ENCODE measurements around the gene NDUFAF7. TPM values are rescaled to one million over a fixed set of nuclear protein-coding genes. Genes with fewer than 3 reads are reported as not detected.

NDUFAF7 gene
- total and polyA plus RNA-seq, 9 of the 15 experiments (the other 6 are each of a cell fraction or from before 2014, with no cell fraction given): 14.9 to 41.6 (median 23.9) TPM

- TF ChIP-seq ZNF592 (IDR thresholded peaks at IDR 0.05) (peak; percentile 70), DMBX1 (CRISPR knock-in tag; IDR thresholded peaks at IDR 0.05; ENCODE audit: borderline replicate concordance) (peak; percentile 62; the same call in 1 of the 2 replicates), SLC30A9 (CRISPR knock-in tag; IDR thresholded peaks at IDR 0.05) (no peak), ZNF217 (CRISPR knock-in tag; IDR thresholded peaks at IDR 0.05) (no peak), KDM2B (CRISPR knock-in tag; IDR thresholded peaks at IDR 0.05) (no peak), XRCC5 (IDR thresholded peaks at IDR 0.05; ENCODE audit: low read depth, low read length) (0 out of 2 replicates have a peak, but pooled peaks have one; percentile 1), ZSCAN29 (IDR thresholded peaks at IDR 0.05) (0 out of 2 replicates have a peak, but pooled peaks have one; percentile 33), RBFOX2 (IDR thresholded peaks at IDR 0.05; ENCODE audit: low read depth, low read length) (peak; percentile 93), ZNF232 (CRISPR knock-in tag; IDR thresholded peaks at IDR 0.05) (peak; percentile 80; the same call in 1 of the 2 replicates), SAFB (IDR thresholded peaks at IDR 0.05; ENCODE audit: borderline replicate concordance, low read depth, low read length) (0 out of 2 replicates have a peak, but pooled peaks have one; percentile 49), E2F5 (CRISPR knock-in tag; IDR thresholded peaks at IDR 0.05) (peak; percentile 46; the same call in 1 of the 2 replicates), NR2C1 (IDR thresholded peaks at IDR 0.05) (peak; percentile 96), NR2C1 (tag; IDR thresholded peaks at IDR 0.05) (peak; percentile 96), SMARCE1 (IDR thresholded peaks at IDR 0.05) (no peak), DACH1 (IDR thresholded peaks at IDR 0.05; ENCODE audit: partially characterized antibody) (peak; percentile 42)
- TF ChIP-seq, protein P1, sequence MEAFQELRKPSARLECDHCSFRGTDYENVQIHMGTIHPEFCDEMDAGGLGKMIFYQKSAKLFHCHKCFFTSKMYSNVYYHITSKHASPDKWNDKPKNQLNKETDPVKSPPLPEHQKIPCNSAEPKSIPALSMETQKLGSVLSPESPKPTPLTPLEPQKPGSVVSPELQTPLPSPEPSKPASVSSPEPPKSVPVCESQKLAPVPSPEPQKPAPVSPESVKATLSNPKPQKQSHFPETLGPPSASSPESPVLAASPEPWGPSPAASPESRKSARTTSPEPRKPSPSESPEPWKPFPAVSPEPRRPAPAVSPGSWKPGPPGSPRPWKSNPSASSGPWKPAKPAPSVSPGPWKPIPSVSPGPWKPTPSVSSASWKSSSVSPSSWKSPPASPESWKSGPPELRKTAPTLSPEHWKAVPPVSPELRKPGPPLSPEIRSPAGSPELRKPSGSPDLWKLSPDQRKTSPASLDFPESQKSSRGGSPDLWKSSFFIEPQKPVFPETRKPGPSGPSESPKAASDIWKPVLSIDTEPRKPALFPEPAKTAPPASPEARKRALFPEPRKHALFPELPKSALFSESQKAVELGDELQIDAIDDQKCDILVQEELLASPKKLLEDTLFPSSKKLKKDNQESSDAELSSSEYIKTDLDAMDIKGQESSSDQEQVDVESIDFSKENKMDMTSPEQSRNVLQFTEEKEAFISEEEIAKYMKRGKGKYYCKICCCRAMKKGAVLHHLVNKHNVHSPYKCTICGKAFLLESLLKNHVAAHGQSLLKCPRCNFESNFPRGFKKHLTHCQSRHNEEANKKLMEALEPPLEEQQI (IDR thresholded peaks at IDR 0.05): peak; percentile 84; the same call in 1 of the 2 replicates
Observed at GRCh38 chr2:37196320-37197195, 34.9 kb upstream of the NDUFAF7 start, which contains the start of gene CEBPZOS (continued).

All from K562 (cell line).